ENCODE data around the gene CD59.
"Not testable (repeated sequence)": the region's sequence is repeated elsewhere in the genome, so short reads cannot be mapped to it uniquely, and the experiment has no call there.

CD59 gene

DNA sequence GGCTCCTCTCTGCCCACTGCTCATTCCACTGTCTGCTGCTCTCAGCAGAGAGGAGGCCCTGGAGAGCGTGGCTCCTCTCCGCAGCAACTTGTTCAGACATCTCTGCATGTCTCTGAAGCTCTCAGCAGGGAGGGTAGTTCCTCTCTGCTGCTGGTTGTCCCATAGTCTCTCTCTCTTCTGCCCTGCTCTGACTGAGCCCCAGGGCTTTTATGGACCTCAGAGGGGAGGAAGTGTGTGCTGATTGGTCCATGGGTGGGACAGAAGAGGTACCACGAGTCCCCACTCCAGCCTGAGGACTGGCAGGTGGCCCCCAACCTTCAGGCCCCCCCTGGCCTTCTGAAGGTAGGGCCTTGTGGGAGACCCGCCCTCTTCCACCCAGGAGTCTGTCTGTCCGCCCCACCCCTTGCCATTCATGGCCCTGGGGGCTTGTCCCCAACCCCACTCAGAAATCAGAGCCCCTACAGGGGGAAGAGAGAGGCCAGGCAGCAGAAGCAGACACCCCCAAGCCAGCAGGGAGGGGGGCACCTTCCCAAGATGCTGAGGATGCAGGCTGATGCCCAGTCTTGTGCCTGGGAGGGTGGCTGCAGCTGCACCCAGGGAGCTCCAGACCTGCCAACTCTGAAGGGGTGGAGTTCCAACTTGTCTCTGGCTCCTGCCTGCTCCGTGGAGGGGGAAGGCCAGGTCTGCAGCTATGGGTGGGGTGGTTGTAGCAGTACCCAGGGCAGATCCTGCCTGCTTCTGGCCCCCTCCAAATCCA, 70.7 kb downstream of the CD59 start:
- no peak for DNase-seq (ENCODE audit: low spot score)

DNA sequence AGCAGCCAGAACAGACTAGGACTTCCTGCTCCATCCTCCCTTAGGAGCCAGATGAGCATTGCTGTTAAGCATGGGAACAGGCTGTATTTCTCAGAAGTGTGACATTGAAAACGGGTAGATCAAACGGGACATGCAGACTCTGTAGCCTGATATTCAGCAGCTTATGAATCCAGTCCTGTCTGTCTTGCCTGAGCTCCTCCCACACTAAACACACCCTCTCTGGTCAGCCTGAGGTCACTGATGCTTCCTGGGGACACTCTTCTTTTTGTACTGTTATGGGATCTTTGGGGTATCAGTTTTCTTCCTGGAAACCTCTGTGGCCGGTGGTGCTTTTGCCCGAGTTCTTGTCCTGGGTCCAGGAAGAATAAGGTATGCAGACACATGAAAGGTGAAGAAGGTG, 71.4 kb downstream of the CD59 start:
- no peak for DNase-seq (ENCODE audit: low spot score)

DNA sequence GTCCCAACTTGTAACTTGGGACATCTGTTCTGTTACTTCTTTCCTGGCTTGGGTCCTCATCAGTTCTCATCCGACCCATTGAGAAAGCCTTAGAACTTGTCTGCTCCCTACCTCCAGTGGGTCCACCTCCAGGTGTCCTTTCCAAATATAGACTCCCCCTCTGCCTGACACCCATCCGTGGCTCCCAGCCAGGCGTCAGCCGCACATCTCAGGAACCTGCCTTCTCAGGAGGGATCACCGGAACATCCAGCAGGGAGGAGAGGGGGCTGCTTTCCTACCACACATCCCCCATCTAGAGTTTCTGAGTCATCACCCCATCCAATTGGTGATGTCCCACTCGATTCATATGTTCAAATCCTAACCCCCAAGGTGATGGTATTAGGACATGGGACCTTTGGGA, 72.1 kb downstream of the CD59 start:
- no peak for DNase-seq (ENCODE audit: low spot score)

DNA sequence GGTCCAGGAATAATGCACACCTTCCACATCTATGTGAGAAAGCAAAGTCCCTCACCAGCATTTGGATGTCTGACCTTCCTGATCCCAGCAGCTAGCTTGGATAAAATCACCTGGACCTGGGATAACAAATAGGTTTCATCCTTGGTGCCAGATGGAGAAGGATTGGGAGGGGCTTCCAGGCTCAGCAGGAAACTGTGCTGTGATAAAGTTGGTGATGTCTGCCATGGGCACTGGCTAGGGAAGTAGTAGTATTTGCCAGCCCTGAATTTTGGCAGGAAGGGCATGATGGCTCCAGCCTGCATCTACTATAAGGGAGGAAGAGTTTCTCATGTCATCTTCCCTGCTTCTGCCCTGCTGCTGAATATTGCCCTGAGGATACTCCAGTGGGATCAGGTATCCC, 73.1 kb downstream of the CD59 start:
- no peak for DNase-seq (ENCODE audit: low spot score)

DNA sequence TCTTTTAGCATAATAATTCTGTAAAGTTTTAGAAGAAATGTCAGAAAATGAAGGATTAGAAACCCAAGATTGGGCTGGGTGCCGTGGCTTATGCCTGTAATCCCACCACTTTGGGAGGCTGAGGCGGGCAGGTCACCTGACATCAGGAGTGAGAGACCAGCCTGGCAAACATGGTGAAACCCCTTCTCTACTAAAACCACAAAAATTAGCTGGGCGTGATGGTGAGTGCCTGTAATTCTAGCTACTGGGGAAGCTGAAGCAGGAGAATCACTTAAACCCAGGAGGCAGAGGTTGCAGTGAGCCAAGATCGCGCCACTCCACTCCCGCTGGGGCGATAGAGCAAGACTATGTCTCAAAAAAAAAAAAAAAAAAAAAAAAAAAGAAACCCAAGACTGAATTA, 74.7 kb downstream of the CD59 start:
- DNase-seq (ENCODE audit: low spot score), result not testable (repeated sequence)

DNA sequence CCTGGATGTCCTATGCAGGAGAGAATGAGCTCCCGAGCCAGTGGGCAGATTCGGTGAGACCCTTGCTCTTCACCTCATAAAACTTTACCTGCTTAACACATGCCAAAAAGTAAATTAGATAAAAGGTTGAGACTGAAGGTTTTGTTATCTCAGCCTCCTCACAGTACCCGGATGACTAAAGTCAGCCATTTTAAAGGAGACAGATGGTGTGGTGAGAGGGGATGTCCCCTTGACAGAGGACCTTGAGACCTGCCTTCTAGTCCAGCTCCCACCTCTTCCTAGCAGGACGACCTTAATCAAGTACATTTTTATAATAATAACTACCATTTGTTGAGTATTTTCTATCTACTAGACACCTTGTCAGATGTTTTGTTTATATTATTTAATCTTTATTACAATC, 75.3 kb downstream of the CD59 start:
- DNase-seq (ENCODE audit: low spot score), result no peak

DNA sequence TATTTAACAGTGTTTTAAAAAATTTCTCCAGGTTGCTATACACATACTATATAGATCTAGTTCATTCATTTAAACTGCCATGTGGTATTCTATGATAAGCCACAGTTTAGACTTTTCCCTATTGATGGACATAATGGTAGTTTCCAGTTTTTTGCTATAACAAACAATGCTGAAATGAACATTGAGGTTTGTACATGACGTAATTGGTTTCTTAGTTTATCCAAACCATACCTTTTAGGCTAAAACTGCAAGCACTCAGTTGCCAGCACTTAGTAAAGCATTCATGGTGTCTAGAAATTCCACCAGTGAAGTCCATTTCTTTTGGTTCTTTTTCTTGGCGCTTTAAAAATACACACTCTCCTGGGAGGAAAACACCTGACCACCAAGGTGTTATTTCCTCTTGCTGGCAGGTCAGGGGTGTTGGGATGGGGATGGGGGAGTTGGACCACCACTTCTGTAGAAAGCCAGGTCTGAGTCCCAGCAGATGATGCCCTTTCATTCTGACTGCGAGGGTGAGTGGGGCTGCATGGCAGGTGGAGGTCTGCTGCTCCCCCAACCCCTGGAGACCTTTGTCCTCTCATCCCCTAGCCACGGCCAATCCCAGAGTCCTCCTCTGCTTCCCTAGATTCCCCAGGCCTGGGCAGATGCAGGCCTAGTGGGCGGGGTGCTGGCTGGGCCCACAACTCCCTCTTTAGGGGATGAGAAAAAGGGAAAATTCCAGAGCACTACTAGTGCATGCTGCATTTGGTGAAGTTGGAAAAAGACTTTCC, 76.7 kb downstream of the CD59 start:
- no peak for DNase-seq (ENCODE audit: low spot score)

DNA sequence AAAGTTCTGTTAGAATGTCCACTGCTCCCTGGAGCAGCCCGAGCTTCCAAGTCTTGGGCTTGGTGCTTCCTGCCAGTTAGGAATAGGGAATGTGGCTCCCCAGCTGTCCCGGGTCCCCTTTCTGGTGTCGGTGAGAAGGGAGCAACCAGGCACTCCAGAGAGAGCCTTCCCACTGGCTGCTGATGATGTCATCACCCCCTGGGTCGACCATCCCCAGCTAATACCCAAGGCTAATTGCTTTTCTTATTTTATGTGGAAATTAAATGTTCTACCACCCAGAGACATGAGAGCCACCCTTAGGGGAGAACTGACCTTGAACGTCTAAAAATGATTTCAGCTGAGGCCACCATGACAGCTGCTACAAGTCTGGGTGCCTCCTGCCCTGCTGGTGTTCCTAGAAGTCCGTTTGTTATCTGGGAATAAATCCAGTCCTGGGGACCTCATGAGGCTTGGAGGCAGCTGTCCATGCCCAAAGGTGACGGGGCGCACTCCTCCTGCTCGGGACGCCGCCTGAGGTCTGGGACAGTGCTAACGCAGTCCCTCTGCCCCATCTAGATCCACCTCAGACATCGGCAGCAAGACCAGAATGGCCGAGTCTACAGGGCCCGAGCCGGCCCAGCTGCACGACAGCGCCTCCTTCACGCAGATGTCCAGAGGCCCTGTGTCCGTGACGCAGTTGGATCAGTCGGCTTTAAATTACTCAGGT, 77.9 kb downstream of the CD59 start:
- no peak for DNase-seq (ENCODE audit: low spot score)

DNA sequence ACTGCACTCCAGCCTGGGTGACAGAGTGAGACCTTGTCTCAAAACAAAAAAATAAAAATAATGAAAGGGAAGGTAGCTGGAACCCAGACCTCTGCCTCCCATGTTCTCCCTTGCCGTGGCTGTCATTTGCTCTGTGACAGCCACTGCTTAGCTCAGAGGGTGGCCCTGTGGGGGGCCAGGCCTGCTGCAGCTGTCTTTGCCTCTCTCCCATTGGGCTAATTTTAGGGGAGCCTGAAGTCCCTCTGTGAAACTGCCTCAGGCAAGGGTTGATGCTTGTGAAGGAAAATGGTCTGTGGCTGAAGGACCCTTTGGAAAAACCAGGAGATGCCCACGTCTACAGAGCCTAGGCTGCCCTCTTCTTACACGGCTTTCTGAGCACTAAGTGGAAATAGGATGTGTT, 78.5 kb downstream of the CD59 start:
- DNase-seq (ENCODE audit: low spot score), result no peak

DNA sequence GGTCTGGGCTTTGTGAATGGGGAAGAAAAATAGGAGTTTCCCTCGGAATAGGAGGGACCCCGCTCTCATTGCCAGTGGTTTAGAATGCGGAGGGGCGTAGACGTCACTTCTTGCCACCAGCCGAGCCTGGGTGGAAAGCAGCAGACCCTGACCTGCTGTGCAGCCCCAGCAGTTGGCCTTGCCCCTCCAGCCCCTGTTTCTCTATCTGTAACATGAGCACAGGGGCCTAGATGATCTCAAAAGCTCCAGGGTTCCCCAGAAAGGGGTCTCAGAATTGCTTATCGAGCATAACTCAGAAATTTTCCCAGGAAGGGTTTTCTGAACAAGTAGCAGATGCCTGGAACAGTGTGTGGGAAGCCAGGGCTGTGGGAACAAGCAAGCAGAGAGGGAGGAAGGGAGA, 79.5 kb downstream of the CD59 start:
- DNase-seq (ENCODE audit: low spot score), result no peak

DNA sequence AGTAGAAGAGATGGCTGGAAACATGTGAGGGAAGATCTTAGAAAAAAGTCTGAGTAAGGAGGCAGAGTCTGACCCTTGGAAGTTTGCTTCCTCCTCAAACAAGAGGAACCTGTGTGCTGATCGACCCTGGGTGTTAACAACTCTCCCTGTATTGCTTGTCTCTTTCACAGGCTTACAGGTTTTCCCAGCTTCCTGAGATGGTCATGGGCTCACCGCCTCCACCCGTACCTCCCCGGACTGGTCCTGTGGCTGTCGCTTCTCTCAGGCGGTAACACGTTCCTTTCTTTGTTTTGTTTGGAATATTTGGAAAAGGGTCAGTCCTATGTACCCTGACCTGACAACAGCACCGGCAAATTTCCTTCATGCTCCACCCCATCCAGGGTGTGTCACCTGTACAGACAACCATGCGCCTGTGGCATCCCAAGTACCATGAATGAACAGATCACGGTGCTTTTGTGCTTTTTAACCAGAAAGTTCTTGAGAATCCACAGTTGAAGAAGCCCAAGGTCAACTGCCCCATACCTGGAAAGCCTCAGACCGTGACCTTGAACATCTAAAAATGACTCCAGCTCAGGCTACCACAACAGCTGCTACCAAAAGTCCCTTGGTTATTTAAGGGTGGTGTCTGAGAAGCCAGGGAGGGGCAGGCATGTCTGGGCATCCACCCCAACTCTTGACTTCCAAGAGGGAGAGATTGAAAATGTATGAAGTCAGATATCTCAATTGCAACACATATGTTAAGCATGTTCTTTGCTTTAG, 80.2 kb downstream of the CD59 start:
- no peak for DNase-seq (ENCODE audit: low spot score)

DNA sequence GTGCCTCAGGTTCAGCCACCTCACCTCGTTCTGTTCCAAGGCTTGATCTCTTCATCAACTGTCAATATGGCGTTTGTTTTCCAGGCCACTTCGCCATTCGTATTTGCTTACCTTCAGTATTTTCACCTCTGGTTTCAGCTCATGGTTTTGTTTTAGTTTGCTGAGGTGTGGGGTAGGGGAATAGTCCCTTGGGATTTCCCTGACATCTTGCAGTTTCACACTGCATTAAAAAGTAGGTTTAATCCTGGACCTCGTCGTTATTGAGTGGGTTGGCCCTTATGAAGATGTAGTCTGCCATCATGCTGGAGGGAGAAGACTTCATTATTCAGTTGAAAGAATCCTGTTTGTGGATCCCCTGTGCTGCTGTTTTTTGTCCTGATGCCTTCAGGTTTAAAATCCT, 81.6 kb downstream of the CD59 start:
- DNase-seq (ENCODE audit: low spot score), result no peak

Data from LoVo (cell line).